ENCODE data around the gene RGCC.

- TF ChIP-seq CTCF (IDR thresholded peaks at IDR 0.05) (no peak), POLR2AphosphoS5 (IDR thresholded peaks at IDR 0.05) (no peak)
Observed at GRCh38 chr13:41458187-41458760, 924 bp downstream of the RGCC start.

All from breast epithelium (tissue), 3 donors.